B cell (primary cell): ENCODE data around the gene RMC1. TPM values are rescaled to one million over a fixed set of nuclear protein-coding genes. Genes with fewer than 3 reads are reported as not detected.

Source experiments
- ATAC-seq: fragments of 200-7000 bp; cut with Tn5 transposase; one replicate; pipeline ENCODE4 v1.10.0; 2021; ENCODE audit warnings: low read depth, mild to moderate bottlenecking, moderate number of reproducible peaks, moderate library complexity
- CTCF ChIA-PET: fragments of 350-600 bp; sonication (Branson Sonifier 250); formaldehyde crosslinking; loops from one replicate; lab custom pipeline; 2021; ENCODE audit warnings: antibody characterized with exemption, inconsistent platforms; lab: Charles Lee
- POLR2A ChIA-PET: fragments of 350-600 bp; sonication (Branson Sonifier 250); formaldehyde crosslinking; loops from one replicate; lab custom pipeline; 2021; ENCODE audit warnings: antibody characterized with exemption; lab: Charles Lee
- DNase-seq: peaks from one replicate; pipeline ENCODE4 v3.0.0; 2013
- H2AFZ ChIP-seq: 2 replicates; pipeline ENCODE4 v1.6.1; 2012; ENCODE audit warnings: mild to moderate bottlenecking, low read depth, low read length; ENCODE audit not compliant: insufficient read depth, poor library complexity, severe bottlenecking
- H3K27ac ChIP-seq, 2 donors: 1 replicate in 1 of 2; 2 replicates in 1 of 2; pipeline ENCODE4 v1.5.1; 2012 to 2013; ENCODE audit warnings: low read length in 2 of 2, mild to moderate bottlenecking in 2 of 2, moderate library complexity in 1 of 2
- H3K27me3 ChIP-seq, 4 experiments: fragments of 200-600 bp in 1 of 4; sonication (generic) in 1 of 4; replicated peaks in 1 of 4; 1 replicate in 2 of 4; 2 replicates in 2 of 4; pipeline versions ENCODE4 v1.6.1 to v1.7.0; 2013 to 2016; ENCODE audit warnings: low read length in 3 of 4, mild to moderate bottlenecking in 2 of 4, mixed read lengths in 1 of 4, moderate library complexity in 1 of 4; ENCODE audit not compliant: insufficient read depth in 4 of 4, control insufficient read depth in 3 of 4; ENCODE audit errors: control extremely low read depth in 1 of 4
- H3K36me3 ChIP-seq, 2 experiments: replicated peaks in 1 of 2; 1 replicate in 1 of 2; 2 replicates in 1 of 2; pipeline versions ENCODE4 v1.6.1 to v1.7.1; 2013; ENCODE audit warnings: low read length in 1 of 2; ENCODE audit not compliant: insufficient read depth in 2 of 2, control insufficient read depth in 1 of 2; ENCODE audit errors: control extremely low read depth in 1 of 2, extremely low read depth in 1 of 2
- H3K4me1 ChIP-seq, 2 donors: fragments of 200-600 bp in 1 of 2; sonication (generic) in 1 of 2; 1 replicate in 1 of 2; 2 replicates in 1 of 2; pipeline versions ENCODE4 v1.5.1 to v1.6.1; 2013 to 2017; ENCODE audit warnings: low read length in 2 of 2; ENCODE audit not compliant: control insufficient read depth in 2 of 2, insufficient read depth in 2 of 2
- H3K4me2 ChIP-seq: replicated peaks from 2 replicates; pipeline ENCODE3; 2012; ENCODE audit warnings: mild to moderate bottlenecking, low read depth, low read length; ENCODE audit not compliant: poor library complexity, severe bottlenecking
- H3K4me3 ChIP-seq, 5 experiments: fragments of 200-600 bp in 1 of 5; sonication (generic) in 1 of 5; 1 replicate in 3 of 5; 2 replicates in 2 of 5; pipeline versions ENCODE4 v1.5.1 to v1.7.0; 2011 to 2016; ENCODE audit warnings: low read length in 4 of 5, mild to moderate bottlenecking in 4 of 5, low read depth in 2 of 5, control low read depth in 1 of 5, moderate library complexity in 1 of 5; ENCODE audit not compliant: insufficient read depth in 1 of 5; ENCODE audit errors: control extremely low read depth in 1 of 5, extremely low read depth in 1 of 5
- H3K79me2 ChIP-seq: fragments of 200-600 bp; sonication (generic); one replicate; pipeline ENCODE4 v1.6.0; 2016; ENCODE audit warnings: low read length; ENCODE audit not compliant: control insufficient read depth, insufficient read depth
- H3K9ac ChIP-seq: fragments of 200-600 bp; sonication (generic); 2 replicates; pipeline ENCODE4 v1.6.1; 2017; ENCODE audit warnings: mild to moderate bottlenecking, low read length, moderate library complexity
- H3K9me3 ChIP-seq, 3 donors: one replicate each; pipeline versions ENCODE4 v1.6.1 to v1.7.1; 2013; ENCODE audit warnings: low read length in 2 of 3; ENCODE audit not compliant: control insufficient read depth in 2 of 3, insufficient read depth in 1 of 3; ENCODE audit errors: control extremely low read depth in 1 of 3
- H4K20me1 ChIP-seq: 2 replicates; pipeline ENCODE4 v1.6.0; 2012; ENCODE audit warnings: mild to moderate bottlenecking, low read length; ENCODE audit not compliant: insufficient read depth, control insufficient read depth, poor library complexity, severe bottlenecking
- H3K27ac Mint-ChIP-seq: one replicate; pipeline ENCODE4 v1.8.0; 2021; ENCODE audit warnings: mixed read lengths
- H3K27me3 Mint-ChIP-seq: one replicate; pipeline ENCODE4 v1.8.0; 2021; ENCODE audit warnings: mixed read lengths
- H3K4me1 Mint-ChIP-seq: one replicate; pipeline ENCODE4 v1.8.0; 2021; ENCODE audit warnings: mixed read lengths
- H3K4me3 Mint-ChIP-seq: one replicate; pipeline ENCODE4 v1.8.0; 2021; ENCODE audit warnings: mixed read lengths
- H3K9me3 Mint-ChIP-seq: one replicate; pipeline ENCODE4 v1.8.0; 2022; ENCODE audit warnings: mixed read lengths; ENCODE audit not compliant: insufficient read depth
- EZH2 ChIP-seq: IDR thresholded peaks from 2 replicates; pipeline ENCODE4 v1.6.1; 2012; ENCODE audit warnings: borderline replicate concordance, low read depth, mild to moderate bottlenecking, moderate library complexity, low read length; ENCODE audit not compliant: insufficient read depth, poor library complexity, severe bottlenecking
- WGBS: methylation state at CpG from one replicate; pipeline ENCODE4 v1.1.5; 2013; ENCODE audit warnings: missing lambda C conversion rate; ENCODE audit not compliant: insufficient coverage; 5-methylcytosine and 5-hydroxymethylcytosine counted together
- intact Hi-C: fragments of 100-400 bp; cut with micrococcal nuclease; formaldehyde crosslinking; loops from one replicate; pipeline ENCODE4 v1.10.0; 2022
- polyA plus RNA-seq: library from polyadenylated mRNA; depleted of rRNA; stranded (reverse); fragments of >200 nt; gene quantifications from 2 replicates; pipeline ENCODE4 v1.2.3, GENCODE V29; 2012
- total RNA-seq, 2 donors: library from RNA; stranded (reverse); fragments of 120-200 nt in 1 of 2; gene quantifications; 1 replicate in 1 of 2; 2 replicates in 1 of 2; pipeline versions ENCODE4 v1.2.3 to v1.2.4, GENCODE V29; 2013 to 2022
- TF ChIP-seq, protein P1 (sequence below): fragments of 200-600 bp; IDR thresholded peaks from one replicate; pipeline ENCODE4 v1.8.0; 2022; ENCODE audit warnings: antibody characterized with exemption, mild to moderate bottlenecking

Gene RMC1
- total and polyA plus RNA-seq, 2 donors (not counting 1 experiment from before 2014, with no cell fraction given): 77.3 to 137 TPM

DNA sequence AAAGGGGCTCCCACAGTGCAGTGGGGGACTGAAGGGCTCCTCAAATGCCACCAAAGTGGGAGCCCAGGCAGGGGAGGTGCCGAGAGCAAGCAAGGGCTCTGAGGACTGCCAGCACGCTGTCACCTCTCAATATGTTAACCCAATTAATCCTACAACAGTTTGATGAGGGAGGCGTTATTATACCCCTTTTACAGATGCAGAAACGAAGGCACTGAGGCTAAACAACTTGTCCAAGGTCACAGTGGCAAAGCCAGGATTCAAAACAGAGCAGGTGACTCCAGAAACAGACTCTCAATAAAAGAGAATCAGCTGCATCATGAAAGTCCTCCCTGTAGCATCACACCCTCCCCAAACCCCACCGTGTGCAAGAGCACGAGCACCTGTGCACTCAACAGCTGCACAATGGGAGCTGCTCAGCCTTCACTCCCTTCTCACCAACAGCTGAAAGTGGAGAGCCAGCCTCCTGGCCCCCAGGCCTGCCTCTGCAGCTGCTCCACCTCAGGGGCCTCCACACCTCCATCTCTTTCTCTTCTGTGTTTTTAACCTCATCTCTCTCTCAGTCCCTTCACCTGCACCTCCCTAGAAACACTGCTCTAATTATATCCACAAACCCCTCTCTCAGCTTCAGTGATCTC lies 74.9 kb downstream of the RMC1 start:
- Histone ChIP-seq H3K9me3 (no peaks in the 10 kb centered on the region), H3K4me1 (peaks cover 4 to 8% of the 10 kb centered on the region in 2 donors), H3K4me3 (no peak overlapping the region), H2AFZ (no peak overlapping the region), H4K20me1 (peaks cover 24% of the 10 kb centered on the region), H3K9ac (no peak overlapping the region), H3K36me3 (peaks cover 3 to 25% of the 10 kb centered on the region in 2 experiments), H3K79me2 (peaks cover 65% of the 10 kb centered on the region), H3K27ac (no peak overlapping the region), H3K27me3 (no peaks in the 10 kb centered on the region), H3K4me2 (no peak overlapping the region)
- DNase-seq: no peak
- POLR2A ChIA-PET: no interaction called here
- CTCF ChIA-PET: no interaction called here
- Mint-ChIP-seq H3K27me3 (no peaks in the 10 kb centered on the region), H3K4me3 (no peak overlapping the region), H3K27ac (no peak overlapping the region), H3K9me3 (no peaks in the 10 kb centered on the region), H3K4me1 (peaks cover 30% of the 10 kb centered on the region)
- no peak for ATAC-seq
- intact Hi-C loops: no loop called here
- 81% methylated on average over 6 of the region's 6 CpGs for WGBS
- TF ChIP-seq EZH2: no peak
- TF ChIP-seq, protein P1, sequence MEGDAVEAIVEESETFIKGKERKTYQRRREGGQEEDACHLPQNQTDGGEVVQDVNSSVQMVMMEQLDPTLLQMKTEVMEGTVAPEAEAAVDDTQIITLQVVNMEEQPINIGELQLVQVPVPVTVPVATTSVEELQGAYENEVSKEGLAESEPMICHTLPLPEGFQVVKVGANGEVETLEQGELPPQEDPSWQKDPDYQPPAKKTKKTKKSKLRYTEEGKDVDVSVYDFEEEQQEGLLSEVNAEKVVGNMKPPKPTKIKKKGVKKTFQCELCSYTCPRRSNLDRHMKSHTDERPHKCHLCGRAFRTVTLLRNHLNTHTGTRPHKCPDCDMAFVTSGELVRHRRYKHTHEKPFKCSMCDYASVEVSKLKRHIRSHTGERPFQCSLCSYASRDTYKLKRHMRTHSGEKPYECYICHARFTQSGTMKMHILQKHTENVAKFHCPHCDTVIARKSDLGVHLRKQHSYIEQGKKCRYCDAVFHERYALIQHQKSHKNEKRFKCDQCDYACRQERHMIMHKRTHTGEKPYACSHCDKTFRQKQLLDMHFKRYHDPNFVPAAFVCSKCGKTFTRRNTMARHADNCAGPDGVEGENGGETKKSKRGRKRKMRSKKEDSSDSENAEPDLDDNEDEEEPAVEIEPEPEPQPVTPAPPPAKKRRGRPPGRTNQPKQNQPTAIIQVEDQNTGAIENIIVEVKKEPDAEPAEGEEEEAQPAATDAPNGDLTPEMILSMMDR: no peak

DNA sequence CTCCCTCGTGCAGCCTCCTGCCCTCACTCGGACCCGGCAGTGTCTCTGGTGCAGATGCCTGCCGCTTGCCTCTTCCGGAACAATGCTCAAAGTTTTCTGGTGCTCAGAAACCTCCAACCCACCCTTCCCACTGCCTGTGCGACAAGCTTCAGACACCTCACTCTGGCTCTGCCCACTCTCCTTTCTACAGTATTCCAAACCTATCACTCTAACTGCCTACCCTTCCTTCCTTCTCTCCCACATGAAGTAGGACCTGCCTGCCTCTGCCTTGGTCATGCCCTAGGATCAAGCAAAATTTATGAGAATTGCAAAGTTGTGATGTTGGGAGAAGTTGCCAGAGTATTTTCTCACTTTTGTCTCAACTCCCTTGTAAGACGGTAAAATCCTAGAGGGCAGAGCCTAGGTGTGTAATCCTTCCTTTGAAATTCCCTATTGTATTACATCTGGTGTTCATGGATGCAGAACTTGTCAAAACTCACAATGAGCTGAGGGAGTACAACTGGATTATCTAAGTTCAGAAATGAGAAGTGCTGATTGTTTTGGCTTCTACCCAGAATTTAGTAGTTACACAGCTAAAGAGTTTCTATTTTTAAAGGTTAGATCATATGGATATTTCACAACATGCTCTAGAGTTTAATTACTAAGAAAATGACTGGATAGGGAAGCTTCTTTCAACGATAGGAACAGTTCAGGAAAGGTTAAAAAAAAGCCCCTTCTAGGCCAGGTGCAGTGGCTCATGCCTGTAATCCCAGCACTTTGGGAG lies 75.8 kb downstream of the RMC1 start:
- Histone ChIP-seq H3K27ac (no peak overlapping the region), H3K4me1 (peaks cover under 1 to 5% of the 10 kb centered on the region in 2 donors), H4K20me1 (peaks cover 24% of the 10 kb centered on the region), H3K9me3 (no peaks in the 10 kb centered on the region), H2AFZ (no peak overlapping the region), H3K27me3 (no peaks in the 10 kb centered on the region), H3K36me3 (peaks cover 3 to 23% of the 10 kb centered on the region in 2 experiments), H3K4me2 (no peak overlapping the region), H3K79me2 (peaks cover 65% of the 10 kb centered on the region), H3K4me3 (no peak overlapping the region), H3K9ac (no peak overlapping the region)
- intact Hi-C loops: no loop called here
- ATAC-seq (no peak), DNase-seq (no peak)
- POLR2A ChIA-PET: no interaction called here
- CTCF ChIA-PET: no interaction called here
- Mint-ChIP-seq H3K4me3 (no peak overlapping the region), H3K27ac (no peak overlapping the region), H3K9me3 (no peaks in the 10 kb centered on the region), H3K4me1 (peaks cover 29% of the 10 kb centered on the region), H3K27me3 (no peaks in the 10 kb centered on the region)
- no peak for TF ChIP-seq EZH2
- TF ChIP-seq, protein P1: no peak
- WGBS: 89% methylated on average over 7 of the region's 8 CpGs
